Measurements from ENCODE around the gene SKAP1. TPM values are rescaled to one million over a fixed set of nuclear protein-coding genes. Genes with fewer than 3 reads are reported as not detected.

Gene SKAP1
- total RNA-seq, 4 donors from 2014 or later, result not detected

DNA sequence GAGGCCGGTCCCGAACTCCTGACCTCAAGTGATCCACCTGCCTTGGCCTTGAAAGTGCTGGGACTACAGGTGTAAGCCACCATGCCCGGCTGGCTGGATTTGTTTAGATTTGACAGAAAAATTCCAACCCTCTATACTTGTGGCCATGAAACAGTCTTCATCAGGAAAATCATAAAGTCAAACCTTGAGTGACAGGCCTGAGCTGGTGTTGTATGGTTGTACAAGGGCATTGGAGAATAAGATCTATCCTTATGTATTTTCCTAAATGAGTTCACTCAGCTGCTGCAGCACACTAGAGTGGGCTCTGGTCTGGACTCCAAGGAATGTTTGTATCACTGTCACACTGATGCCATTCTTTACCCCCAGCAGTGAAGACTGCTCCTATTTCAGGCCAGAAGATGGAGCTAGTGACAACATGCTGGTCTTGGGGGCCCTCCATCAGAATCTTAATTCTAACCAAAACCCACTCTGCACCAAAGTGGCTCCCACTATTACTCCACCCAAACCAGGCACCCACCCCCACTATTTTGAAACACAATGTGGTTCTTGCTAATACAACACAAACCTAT, 295.0 kb downstream of the SKAP1 start:
- ATAC-seq (no peak), DNase-seq (no peak)
- in situ Hi-C loops (cut with MboI; ENCODE audit: low sequenced_read_pairs in 4 of 4) (loop anchor here in 3 of 4 donors (5.0 to 25.0 kb wide), 5 partner anchors 50 to 298 kb away; partner anchors contain the start of genes LRRC46 (in 1 of the 3), MRPL10 (in 1 of the 3) and SCRN2 (in 1 of the 3)), intact Hi-C loops (cut with DNase I; ENCODE audit: low total_unique reads) (no loop called here)
- Histone ChIP-seq H3K27ac (no peak overlapping the region), H3K9me3 (no peaks in the 10 kb centered on the region), H3K36me3 (no peaks in the 10 kb centered on the region), H3K4me1 (no peaks in the 10 kb centered on the region), H3K27me3 (peaks cover 0 to 2% (median 0%) of the 10 kb centered on the region in 3 donors), H3K4me3 (no peak overlapping the region)
- no peak for TF ChIP-seq POLR2A (IDR thresholded peaks at IDR 0.05)
- TF ChIP-seq, protein P1, sequence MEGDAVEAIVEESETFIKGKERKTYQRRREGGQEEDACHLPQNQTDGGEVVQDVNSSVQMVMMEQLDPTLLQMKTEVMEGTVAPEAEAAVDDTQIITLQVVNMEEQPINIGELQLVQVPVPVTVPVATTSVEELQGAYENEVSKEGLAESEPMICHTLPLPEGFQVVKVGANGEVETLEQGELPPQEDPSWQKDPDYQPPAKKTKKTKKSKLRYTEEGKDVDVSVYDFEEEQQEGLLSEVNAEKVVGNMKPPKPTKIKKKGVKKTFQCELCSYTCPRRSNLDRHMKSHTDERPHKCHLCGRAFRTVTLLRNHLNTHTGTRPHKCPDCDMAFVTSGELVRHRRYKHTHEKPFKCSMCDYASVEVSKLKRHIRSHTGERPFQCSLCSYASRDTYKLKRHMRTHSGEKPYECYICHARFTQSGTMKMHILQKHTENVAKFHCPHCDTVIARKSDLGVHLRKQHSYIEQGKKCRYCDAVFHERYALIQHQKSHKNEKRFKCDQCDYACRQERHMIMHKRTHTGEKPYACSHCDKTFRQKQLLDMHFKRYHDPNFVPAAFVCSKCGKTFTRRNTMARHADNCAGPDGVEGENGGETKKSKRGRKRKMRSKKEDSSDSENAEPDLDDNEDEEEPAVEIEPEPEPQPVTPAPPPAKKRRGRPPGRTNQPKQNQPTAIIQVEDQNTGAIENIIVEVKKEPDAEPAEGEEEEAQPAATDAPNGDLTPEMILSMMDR (IDR thresholded peaks at IDR 0.05 in 4 of 5, conservative IDR thresholded peaks at IDR 0.05 in 1 of 5), result no peak

DNA sequence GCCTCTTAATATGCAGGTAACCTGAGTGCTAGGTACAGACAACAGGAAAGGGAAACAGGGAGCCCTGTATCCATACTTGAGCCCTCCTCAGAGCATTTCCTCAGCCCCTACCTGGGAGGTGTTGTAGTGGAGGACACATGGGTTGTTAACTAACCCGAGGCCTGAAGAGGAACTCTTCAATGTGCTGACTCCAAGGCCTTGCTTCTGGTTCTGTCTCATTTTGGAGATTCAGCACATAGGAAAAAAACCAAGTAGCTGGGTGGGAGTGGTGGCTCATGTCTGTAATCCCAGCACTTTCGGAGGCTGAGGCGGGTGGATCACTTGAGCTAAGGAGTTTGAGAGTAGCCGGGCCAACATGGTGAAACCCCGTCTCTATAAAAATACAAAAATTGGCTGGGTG, 297.6 kb downstream of the SKAP1 start:
- H3K36me3 ChIP-seq, result no peaks in the 10 kb centered on the region
- H3K4me1 ChIP-seq, result no peaks in the 10 kb centered on the region
- in situ Hi-C loops (cut with MboI; ENCODE audit: low sequenced_read_pairs in 4 of 4) (loop anchor here in 3 of 4 donors (5.0 to 25.0 kb wide), 4 partner anchors 48 to 295 kb away; partner anchors contain the start of genes LRRC46 (in 1 of the 3), MRPL10 (in 1 of the 3) and SCRN2 (in 1 of the 3)), intact Hi-C loops (cut with DNase I; ENCODE audit: low total_unique reads) (no loop called here)
- TF ChIP-seq, protein P1 (IDR thresholded peaks at IDR 0.05 in 4 of 5, conservative IDR thresholded peaks at IDR 0.05 in 1 of 5), result no peak
- TF ChIP-seq POLR2A (IDR thresholded peaks at IDR 0.05), result no peak
- DNase-seq (peak in 1 of 2 donors; percentile 18), ATAC-seq (no peak)
- no peaks in the 10 kb centered on the region for H3K27me3 ChIP-seq
- no peak overlapping the region for H3K4me3 ChIP-seq
- no peaks in the 10 kb centered on the region for H3K9me3 ChIP-seq
- no peak overlapping the region for H3K27ac ChIP-seq

DNA sequence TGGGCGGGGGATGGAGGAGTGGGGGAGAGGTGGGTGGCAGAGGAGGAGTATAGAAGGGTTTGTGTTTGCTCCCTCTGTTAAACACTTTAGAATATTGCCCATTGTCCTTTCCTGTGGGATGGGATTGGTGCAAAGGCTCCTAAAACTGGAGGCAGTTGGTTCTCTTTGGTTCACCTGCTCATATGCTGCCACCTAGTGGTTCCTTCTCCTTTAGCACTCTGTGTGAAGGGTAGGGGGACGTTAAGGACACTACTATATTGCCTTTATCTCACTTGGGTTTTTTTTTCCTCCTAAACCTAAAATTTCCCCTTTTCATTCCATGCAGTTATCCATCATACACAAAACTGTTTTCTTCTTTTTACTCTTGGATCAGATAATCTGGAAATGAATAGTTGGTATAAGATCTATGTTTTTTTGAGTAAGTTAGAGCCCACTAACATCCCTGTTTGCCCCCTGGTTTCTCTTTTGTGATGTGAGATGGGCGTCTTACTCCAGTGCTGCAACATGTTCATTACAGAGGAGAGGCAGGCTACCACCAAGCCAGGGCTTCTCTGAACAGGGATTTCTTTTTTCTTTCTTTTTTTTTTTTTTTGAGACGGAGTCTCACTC, 298.7 kb downstream of the SKAP1 start:
- TF ChIP-seq POLR2A (IDR thresholded peaks at IDR 0.05), result no peak
- TF ChIP-seq, protein P1 (IDR thresholded peaks at IDR 0.05 in 4 of 5, conservative IDR thresholded peaks at IDR 0.05 in 1 of 5), result peak; percentile 68 to 83 (median 83)
- intact Hi-C loops (cut with DNase I; ENCODE audit: low total_unique reads), result loop anchor here (1.0 to 2.0 kb wide), 4 partner anchors 23 to 183 kb away; no protein-coding TSS in a partner anchor
- Histone ChIP-seq H3K4me1 (no peaks in the 10 kb centered on the region), H3K4me3 (no peak overlapping the region), H3K9me3 (no peaks in the 10 kb centered on the region), H3K36me3 (no peaks in the 10 kb centered on the region), H3K27ac (no peak overlapping the region), H3K27me3 (no peaks in the 10 kb centered on the region)
- DNase-seq, result peak; percentile 23 to 43
- ATAC-seq, result peak; percentile 87 to 94
- in situ Hi-C loops (cut with MboI; ENCODE audit: low sequenced_read_pairs in 4 of 4), result loop anchor here in 3 of 4 donors (5.0 to 25.0 kb wide), 4 partner anchors 47 to 294 kb away; partner anchors contain the start of genes LRRC46 (in 1 of the 3), MRPL10 (in 1 of the 3) and SCRN2 (in 1 of the 3)

DNA sequence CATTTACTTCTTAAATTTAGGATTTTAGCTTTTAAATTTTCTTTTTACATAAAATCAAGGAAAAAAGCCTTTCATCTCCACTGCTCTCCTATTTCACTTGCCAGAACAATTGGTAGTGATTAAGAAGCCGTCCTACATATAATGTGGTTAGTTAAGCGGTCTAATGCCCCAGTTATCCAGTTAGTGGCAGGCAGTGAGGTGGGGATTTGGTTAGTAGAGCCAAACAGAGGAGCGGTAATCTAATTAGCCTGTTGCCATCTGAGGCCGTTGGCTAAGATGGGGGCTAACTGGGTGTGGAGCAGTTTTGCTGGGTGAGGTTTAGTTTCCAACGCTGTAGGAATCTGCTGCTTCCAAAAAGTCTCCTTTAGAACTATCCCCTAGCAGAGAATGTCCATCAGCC, 300.0 kb downstream of the SKAP1 start:
- H3K4me1 ChIP-seq, result no peaks in the 10 kb centered on the region
- H3K4me3 ChIP-seq, result no peak overlapping the region
- DNase-seq, result no peak
- no peak overlapping the region for H3K27ac ChIP-seq
- H3K36me3 ChIP-seq, result no peaks in the 10 kb centered on the region
- intact Hi-C loops (cut with DNase I; ENCODE audit: low total_unique reads) (loop anchor here (2.0 kb wide), 2 partner anchors 21 to 55 kb away; no protein-coding TSS in a partner anchor), in situ Hi-C loops (cut with MboI; ENCODE audit: low sequenced_read_pairs in 4 of 4) (loop anchor here (5.0 to 25.0 kb wide), 6 partner anchors 45 to 293 kb away; partner anchors contain the start of genes LRRC46 (in 1 of the 4), MRPL10 (in 1 of the 4) and SCRN2 (in 1 of the 4))
- H3K27me3 ChIP-seq, result no peaks in the 10 kb centered on the region
- ATAC-seq, result no peak
- H3K9me3 ChIP-seq, result no peaks in the 10 kb centered on the region
- TF ChIP-seq POLR2A (IDR thresholded peaks at IDR 0.05), result no peak
- TF ChIP-seq, protein P1 (IDR thresholded peaks at IDR 0.05 in 4 of 5, conservative IDR thresholded peaks at IDR 0.05 in 1 of 5), result no peak

Measured in gastrocnemius medialis (tissue), 4 donors.